ENCODE results near the gene TPX2. TPM values are rescaled to one million over a fixed set of nuclear protein-coding genes. Genes with fewer than 3 reads are reported as not detected.

The TPX2 gene
- polyA plus RNA-seq, 5 donors, result 33.7 to 85.6 (median 53.8) TPM

DNA sequence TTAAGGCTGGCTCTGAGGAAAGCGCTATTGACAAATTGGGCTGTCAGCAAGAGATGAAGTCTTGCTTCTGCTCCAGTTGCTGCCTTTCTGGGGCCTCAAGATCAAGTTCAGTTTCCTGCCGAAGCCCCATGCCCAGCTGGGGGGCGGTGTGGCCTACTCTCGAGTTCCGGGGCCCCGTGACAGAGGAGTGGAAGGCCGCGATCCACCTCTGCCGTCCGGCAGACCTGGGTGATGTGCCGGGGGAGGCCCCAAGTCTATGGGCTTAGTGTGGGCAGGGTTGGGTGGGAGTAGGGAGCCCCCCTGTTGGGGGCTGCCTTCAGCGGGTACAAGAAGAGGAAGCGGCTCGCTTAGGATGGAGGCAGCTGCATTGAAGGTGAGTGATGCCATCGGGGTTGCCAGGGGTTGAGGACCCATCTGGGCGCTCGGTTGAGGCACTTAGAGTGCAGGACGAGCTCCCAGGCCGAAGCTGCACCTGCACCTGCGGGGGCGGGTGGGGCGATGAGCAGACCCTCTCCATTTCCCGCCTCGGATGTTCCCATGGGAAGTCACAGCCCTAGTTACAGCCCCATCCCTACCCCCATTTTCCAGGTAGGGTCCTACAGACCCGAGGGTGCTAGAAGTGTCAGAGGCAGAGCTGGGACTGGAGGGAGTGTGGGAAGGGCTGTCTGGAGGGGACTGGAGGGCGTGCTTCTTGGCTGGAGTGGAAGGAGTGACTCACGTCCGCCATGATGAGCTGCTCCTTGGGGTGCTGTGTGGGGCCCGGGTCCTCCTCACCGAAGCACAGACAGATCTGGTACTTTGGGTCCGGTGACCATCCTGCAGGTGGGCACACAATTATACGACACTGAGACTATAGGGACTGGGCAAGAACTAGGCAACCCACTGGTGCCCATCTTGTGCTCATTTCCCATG, 109.3 kb downstream of the TPX2 start:
- no peak for DNase-seq

DNA sequence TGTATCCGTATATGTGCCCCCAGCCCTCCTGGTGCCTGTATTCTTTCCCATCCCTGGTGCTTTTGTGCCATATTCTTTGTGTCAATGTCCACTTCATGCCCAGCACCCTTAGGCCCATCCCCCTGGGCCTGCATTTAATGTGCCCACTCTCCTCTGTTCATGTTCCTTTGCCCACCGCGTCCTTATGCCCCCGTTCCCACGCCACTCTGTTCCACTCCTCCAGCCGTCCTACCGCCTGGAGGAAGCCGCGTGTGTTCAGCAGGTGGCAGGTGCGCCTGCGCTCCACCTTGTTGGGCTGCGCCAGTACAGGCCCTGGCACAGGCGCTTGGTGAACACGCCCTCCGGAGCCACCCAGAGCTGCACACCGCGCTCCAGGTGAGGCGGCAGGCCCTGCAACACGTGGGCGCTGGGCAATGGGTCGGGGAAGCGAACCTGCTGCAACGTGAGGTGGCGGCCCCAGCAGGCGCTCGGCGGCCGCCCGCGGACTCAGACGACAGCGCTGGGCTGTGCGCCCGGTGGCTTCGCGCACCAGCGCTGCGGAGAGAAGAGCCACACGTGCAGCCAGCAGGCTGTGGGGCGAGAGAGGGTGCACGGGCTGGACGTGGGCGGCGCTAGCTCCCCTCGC, 110.3 kb downstream of the TPX2 start:
- no peak for DNase-seq

Other genes starting within 250 kb of the TPX2 start
- gene HM13, start 224.8 kb upstream of the TPX2 start, polyA plus RNA-seq (ENCODE audit: insufficient read depth in 1 of 5, insufficient read length in 5 of 5, low replicate concordance in 1 of 5), result 100 to 1,000 TPM in 2 of 5 donors, 10 to 100 TPM in 3; 89.6 to 130 (median 99.0) TPM
- 100 to 1,000 TPM in 3 of 5 donors, 10 to 100 TPM in 2; 63.0 to 180 (median 130) TPM for gene ID1, start 134.0 kb upstream of the TPX2 start, polyA plus RNA-seq (ENCODE audit: insufficient read depth in 1 of 5, insufficient read length in 5 of 5, low replicate concordance in 1 of 5)
- gene COX4I2, start 101.4 kb upstream of the TPX2 start, polyA plus RNA-seq (ENCODE audit: insufficient read depth in 1 of 5, insufficient read length in 5 of 5, low replicate concordance in 1 of 5), result 10 to 100 TPM; 19.7 to 30.3 (median 25.5) TPM
- gene BCL2L1, start 16.4 kb upstream of the TPX2 start, polyA plus RNA-seq (ENCODE audit: insufficient read depth in 1 of 5, insufficient read length in 5 of 5, low replicate concordance in 1 of 5), result 10 to 100 TPM; 46.6 to 59.8 (median 55.4) TPM
- gene MYLK2, start 80.1 kb downstream of the TPX2 start, polyA plus RNA-seq (ENCODE audit: insufficient read depth in 1 of 5, insufficient read length in 5 of 5, low replicate concordance in 1 of 5), result 1 to 10 TPM in 3 of 5 donors, under 1 TPM in 2; 0.63 to 3.3 (median 1.1) TPM
- 10 to 100 TPM in 1 of 5 donors, 1 to 10 TPM in 4; 5.0 to 10.6 (median 5.9) TPM for gene FOXS1, start 106.3 kb downstream of the TPX2 start, polyA plus RNA-seq (ENCODE audit: insufficient read depth in 1 of 5, insufficient read length in 5 of 5, low replicate concordance in 1 of 5)
- gene DUSP15, start 131.2 kb downstream of the TPX2 start, polyA plus RNA-seq (ENCODE audit: insufficient read depth in 1 of 5, insufficient read length in 5 of 5, low replicate concordance in 1 of 5), result 10 to 100 TPM in 3 of 5 donors, 1 to 10 TPM in 2; 8.0 to 13.9 (median 11.2) TPM
- gene TTLL9, start 131.3 kb downstream of the TPX2 start, polyA plus RNA-seq (ENCODE audit: insufficient read depth in 1 of 5, insufficient read length in 5 of 5, low replicate concordance in 1 of 5), result 1 to 10 TPM; 1.9 to 5.5 (median 3.5) TPM
- gene PDRG1, start 212.8 kb downstream of the TPX2 start, polyA plus RNA-seq (ENCODE audit: insufficient read depth in 1 of 5, insufficient read length in 5 of 5, low replicate concordance in 1 of 5), result 10 to 100 TPM; 16.3 to 17.9 (median 16.9) TPM
- gene XKR7, start 228.9 kb downstream of the TPX2 start, polyA plus RNA-seq (ENCODE audit: insufficient read depth in 1 of 5, insufficient read length in 5 of 5, low replicate concordance in 1 of 5), result under 1 TPM; 0.09 to 0.20 (median 0.12) TPM